ENCODE measurements around the gene CDKL5.

The CDKL5 gene

DNA sequence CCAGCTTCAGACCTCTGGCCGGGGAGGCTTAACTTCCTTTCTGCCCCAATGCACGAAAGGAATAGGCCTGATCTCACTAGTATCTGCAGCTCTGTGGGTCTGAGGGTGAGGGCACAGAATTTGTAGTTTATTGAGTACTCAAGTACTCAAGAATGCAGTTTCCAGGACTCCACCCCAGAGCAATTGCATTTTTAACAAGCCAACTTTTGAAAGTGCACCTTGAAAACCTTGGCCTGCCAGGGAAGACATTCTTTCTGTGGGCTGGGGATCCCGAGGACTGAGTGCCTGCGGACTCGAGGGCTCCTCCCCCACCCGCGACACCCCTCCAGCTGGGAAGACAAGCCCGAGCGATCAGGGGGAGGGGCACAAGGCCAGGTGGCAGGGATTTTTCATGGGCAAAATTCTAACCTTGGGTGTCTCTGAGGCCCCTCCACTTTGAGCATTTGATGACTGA lies 224.1 kb downstream of the CDKL5 start:
- Histone ChIP-seq H3K4me1 (ENCODE audit: control insufficient read depth in 1 of 2, insufficient read depth in 2 of 2, low read length in 2 of 2) (no peaks in the 10 kb centered on the region), H3K4me3 (ENCODE audit: low read depth in 1 of 2, low read length in 2 of 2) (no peak overlapping the region), H3K27me3 (ENCODE audit: low read depth, low read length) (no peaks in the 10 kb centered on the region), H3K27ac (ENCODE audit: low read length) (no peak overlapping the region), H3K9me3 (ENCODE audit: control insufficient read depth in 1 of 2, low read length in 2 of 2) (no peaks in the 10 kb centered on the region), H3K36me3 (ENCODE audit: control insufficient read depth in 1 of 2, insufficient read depth in 2 of 2, low read length in 2 of 2) (no peaks in the 10 kb centered on the region)

DNA sequence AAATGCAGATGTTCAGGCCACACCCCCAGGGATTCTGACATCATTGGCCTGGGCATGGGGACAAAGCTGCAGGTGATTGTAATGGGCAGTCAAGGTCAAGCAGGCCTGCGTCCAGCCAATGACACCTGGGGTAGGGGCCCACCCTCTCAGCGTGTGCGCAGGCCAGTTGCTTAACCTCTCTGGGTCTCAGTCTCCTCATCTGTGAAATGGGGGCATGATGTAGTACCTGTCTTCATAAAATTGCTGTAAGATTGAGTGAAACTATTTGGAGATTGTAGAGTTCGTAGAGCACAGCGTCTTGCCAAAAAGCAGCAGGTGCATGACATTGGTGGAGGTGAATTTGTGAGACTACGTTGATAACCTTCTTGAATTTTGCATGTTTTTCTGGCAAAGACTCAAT lies 225.3 kb downstream of the CDKL5 start:
- H3K36me3 ChIP-seq (ENCODE audit: control insufficient read depth in 1 of 2, insufficient read depth in 2 of 2, low read length in 2 of 2): no peaks in the 10 kb centered on the region
- H3K4me3 ChIP-seq (ENCODE audit: low read depth in 1 of 2, low read length in 2 of 2): no peak overlapping the region
- no peaks in the 10 kb centered on the region for H3K9me3 ChIP-seq (ENCODE audit: control insufficient read depth in 1 of 2, low read length in 2 of 2)
- H3K27ac ChIP-seq (ENCODE audit: low read length): no peak overlapping the region
- H3K4me1 ChIP-seq (ENCODE audit: control insufficient read depth in 1 of 2, insufficient read depth in 2 of 2, low read length in 2 of 2): no peaks in the 10 kb centered on the region
- no peaks in the 10 kb centered on the region for H3K27me3 ChIP-seq (ENCODE audit: low read depth, low read length)

DNA sequence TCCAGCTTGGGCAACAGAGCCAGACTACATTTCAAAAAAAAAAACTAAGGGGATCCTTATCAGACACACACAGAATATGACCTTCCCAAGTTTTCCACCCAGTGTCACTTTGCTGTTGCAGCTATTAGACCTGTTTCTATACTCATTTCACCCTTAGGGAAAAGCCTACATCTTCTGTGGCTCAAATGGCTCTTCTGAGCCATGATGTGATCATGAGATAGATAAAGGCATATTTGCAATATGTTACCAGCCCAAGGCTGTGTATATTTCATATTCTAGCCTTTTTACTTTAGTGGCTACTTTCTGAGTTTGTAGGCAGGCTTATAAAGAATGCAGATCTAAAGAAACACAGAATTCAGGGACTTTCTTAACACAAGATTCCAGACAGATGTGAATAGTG lies 227.2 kb downstream of the CDKL5 start:
- no peak overlapping the region for H3K4me3 ChIP-seq (ENCODE audit: low read depth in 1 of 2, low read length in 2 of 2)
- no peaks in the 10 kb centered on the region for H3K36me3 ChIP-seq (ENCODE audit: control insufficient read depth in 1 of 2, insufficient read depth in 2 of 2, low read length in 2 of 2)
- H3K4me1 ChIP-seq (ENCODE audit: control insufficient read depth in 1 of 2, insufficient read depth in 2 of 2, low read length in 2 of 2): no peaks in the 10 kb centered on the region
- no peaks in the 10 kb centered on the region for H3K9me3 ChIP-seq (ENCODE audit: control insufficient read depth in 1 of 2, low read length in 2 of 2)
- H3K27ac ChIP-seq (ENCODE audit: low read length): no peak overlapping the region
- no peaks in the 10 kb centered on the region for H3K27me3 ChIP-seq (ENCODE audit: low read depth, low read length)

DNA sequence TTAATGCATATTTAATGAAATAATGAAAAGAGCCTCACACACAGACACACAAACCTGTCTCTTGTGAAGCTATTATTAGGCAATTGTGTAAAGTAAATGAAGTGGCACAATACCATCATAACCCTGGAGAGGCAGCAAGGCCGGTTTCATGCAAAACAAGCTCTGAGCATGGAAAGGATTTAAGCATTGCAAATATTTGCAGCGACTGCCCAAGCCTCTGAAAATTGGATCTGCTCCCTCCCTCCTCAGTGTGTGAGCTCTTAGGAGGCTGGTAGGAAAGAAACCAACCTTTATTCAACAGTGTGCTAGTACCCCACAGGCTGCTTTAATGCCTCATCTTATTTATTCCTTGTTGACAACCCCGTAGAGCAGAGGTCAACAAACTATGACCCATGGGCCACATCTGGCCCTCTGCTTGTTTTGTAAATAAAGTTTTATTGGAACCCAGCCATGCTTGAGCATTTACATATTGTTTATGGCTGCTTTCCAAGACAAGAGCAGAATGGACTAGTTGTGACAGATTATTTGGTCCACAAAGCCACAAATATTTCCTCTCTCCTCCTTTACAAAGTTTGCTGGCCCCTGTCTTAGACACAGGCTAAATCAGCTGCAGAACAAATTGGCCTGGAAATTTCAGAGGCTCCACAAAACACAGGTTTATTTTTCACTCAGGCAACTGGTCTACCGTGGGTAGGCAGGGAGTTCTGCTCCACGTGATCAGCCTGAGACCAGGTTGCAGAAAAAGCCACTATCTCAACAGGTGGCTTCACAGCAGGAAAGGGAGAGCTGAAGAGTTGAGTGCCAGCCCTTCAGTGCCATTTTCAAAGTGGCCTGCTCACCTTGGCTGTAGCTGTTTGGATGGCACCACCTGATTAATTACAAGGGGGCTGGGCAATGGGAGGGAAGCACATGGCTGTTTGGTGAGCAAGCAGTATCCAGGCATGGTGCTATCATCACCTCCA lies 229.7 kb downstream of the CDKL5 start:
- Histone ChIP-seq H3K4me1 (ENCODE audit: control insufficient read depth in 1 of 2, insufficient read depth in 2 of 2, low read length in 2 of 2) (no peaks in the 10 kb centered on the region), H3K36me3 (ENCODE audit: control insufficient read depth in 1 of 2, insufficient read depth in 2 of 2, low read length in 2 of 2) (no peaks in the 10 kb centered on the region), H3K27ac (ENCODE audit: low read length) (no peak overlapping the region), H3K4me3 (ENCODE audit: low read depth in 1 of 2, low read length in 2 of 2) (no peak overlapping the region), H3K9me3 (ENCODE audit: control insufficient read depth in 1 of 2, low read length in 2 of 2) (no peaks in the 10 kb centered on the region), H3K27me3 (ENCODE audit: low read depth, low read length) (no peaks in the 10 kb centered on the region)

DNA sequence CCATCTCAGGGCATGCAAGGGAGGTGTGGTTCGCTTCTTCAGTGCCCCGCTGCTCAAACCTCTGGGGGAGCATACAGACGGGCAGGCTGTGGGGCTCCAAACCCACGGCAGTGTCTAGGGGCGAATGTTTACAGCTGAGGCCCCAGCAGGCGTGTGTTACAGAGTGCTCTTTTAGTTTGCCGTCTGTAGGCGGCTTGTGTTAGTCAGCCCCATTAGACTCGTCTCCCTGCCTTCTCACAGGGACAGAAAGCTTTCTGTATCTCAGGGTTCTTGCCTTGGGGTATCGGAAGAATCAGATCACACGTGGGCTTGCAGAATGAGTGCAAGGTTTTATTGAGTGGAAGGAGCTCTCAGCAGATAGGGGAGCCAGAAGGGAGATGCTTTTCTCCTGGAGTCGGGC lies 235.9 kb downstream of the CDKL5 start:
- no peak overlapping the region for H3K27ac ChIP-seq (ENCODE audit: low read length)
- H3K27me3 ChIP-seq (ENCODE audit: low read depth, low read length): no peaks in the 10 kb centered on the region
- no peaks in the 10 kb centered on the region for H3K9me3 ChIP-seq (ENCODE audit: control insufficient read depth in 1 of 2, low read length in 2 of 2)
- no peaks in the 10 kb centered on the region for H3K36me3 ChIP-seq (ENCODE audit: control insufficient read depth in 1 of 2, insufficient read depth in 2 of 2, low read length in 2 of 2)
- H3K4me1 ChIP-seq (ENCODE audit: control insufficient read depth in 1 of 2, insufficient read depth in 2 of 2, low read length in 2 of 2): no peaks in the 10 kb centered on the region
- H3K4me3 ChIP-seq (ENCODE audit: low read depth in 1 of 2, low read length in 2 of 2): no peak overlapping the region

DNA sequence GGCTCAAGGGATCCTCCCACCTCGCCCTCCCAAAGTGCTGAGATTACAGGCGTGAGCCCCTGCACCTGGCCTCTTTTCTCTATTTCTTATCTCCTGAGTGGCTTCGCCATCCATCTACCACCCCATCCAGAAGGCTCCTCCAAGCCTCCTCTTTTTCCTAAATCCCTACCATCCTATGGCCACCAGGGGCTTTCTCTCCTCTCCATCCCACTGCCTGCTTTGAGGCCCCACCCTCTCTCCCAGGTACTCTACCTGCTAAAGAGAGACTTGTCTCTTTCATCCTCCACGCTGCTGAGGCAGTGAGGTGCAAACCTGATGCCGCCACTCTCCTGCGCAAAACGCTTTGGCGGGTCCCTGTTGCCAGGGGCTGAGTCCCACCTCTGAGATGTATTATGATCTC lies 239.5 kb downstream of the CDKL5 start:
- Histone ChIP-seq H3K4me3 (ENCODE audit: low read depth in 1 of 2, low read length in 2 of 2) (no peak overlapping the region), H3K36me3 (ENCODE audit: control insufficient read depth in 1 of 2, insufficient read depth in 2 of 2, low read length in 2 of 2) (no peaks in the 10 kb centered on the region), H3K9me3 (ENCODE audit: control insufficient read depth in 1 of 2, low read length in 2 of 2) (no peaks in the 10 kb centered on the region), H3K27me3 (ENCODE audit: low read depth, low read length) (no peaks in the 10 kb centered on the region), H3K4me1 (ENCODE audit: control insufficient read depth in 1 of 2, insufficient read depth in 2 of 2, low read length in 2 of 2) (no peaks in the 10 kb centered on the region), H3K27ac (ENCODE audit: low read length) (no peak overlapping the region)

DNA sequence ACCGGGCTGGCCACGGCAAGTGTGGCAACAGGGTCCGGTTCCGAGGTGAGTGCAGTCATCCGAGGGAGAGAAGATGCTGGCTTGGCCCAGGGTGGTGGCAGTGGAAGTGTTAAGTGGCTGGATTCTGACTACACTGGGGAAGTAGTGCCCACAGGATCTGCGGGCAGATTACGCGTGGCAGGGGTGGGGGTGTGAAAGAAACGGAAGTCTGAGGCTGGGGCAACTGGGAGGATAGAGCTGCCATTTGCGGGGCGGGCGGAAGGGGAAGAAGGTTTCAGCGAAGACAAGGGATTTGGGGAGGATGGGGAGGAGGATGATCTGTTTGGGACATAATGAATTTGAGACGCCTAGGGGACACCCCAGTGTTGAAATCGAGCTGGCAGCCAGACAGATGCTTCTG lies 241.2 kb downstream of the CDKL5 start:
- Histone ChIP-seq H3K27ac (ENCODE audit: low read length) (no peak overlapping the region), H3K4me3 (ENCODE audit: low read depth in 1 of 2, low read length in 2 of 2) (no peak overlapping the region), H3K9me3 (ENCODE audit: control insufficient read depth in 1 of 2, low read length in 2 of 2) (no peaks in the 10 kb centered on the region)

DNA sequence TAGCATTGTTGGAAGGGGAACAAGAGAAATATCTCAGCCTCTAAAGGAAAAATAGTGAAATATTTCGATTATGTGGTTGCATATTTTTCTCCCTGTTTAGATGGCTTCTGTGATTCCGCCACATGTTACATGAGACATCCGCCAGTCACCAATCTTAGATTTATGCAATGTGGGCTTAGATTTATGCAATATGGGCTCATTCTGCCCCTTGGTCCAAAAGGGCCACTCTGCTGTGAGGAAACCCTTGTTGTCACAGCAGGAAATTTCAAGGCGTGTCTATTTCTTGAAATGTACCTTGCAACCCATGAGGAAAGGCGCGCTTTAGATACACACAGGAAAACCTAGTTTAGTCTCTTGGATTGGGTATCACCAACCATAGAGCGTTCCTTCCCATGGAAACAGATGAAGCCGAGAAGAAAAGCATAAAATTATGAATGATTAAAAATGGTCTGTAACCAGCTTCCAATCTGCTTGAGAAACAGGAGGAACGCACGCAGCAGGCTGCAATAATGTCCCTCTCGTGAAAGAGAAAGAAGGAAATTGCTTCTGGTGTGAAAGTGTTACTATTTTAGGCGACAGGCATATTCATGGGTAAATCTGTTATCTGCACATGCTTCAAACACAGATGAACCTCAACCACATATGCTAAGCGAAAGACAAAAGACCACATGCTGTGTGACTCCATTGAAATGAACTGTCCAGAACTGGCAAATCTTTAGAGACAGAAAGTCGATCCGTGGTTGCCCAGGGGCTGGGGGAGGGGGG lies 242.8 kb downstream of the CDKL5 start:
- no peak overlapping the region for H3K4me3 ChIP-seq (ENCODE audit: low read depth in 1 of 2, low read length in 2 of 2)
- H3K27ac ChIP-seq (ENCODE audit: low read length): no peak overlapping the region
- no peaks in the 10 kb centered on the region for H3K27me3 ChIP-seq (ENCODE audit: low read depth, low read length)
- no peaks in the 10 kb centered on the region for H3K36me3 ChIP-seq (ENCODE audit: control insufficient read depth in 1 of 2, insufficient read depth in 2 of 2, low read length in 2 of 2)
- H3K4me1 ChIP-seq (ENCODE audit: control insufficient read depth in 1 of 2, insufficient read depth in 2 of 2, low read length in 2 of 2): no peaks in the 10 kb centered on the region
- H3K9me3 ChIP-seq (ENCODE audit: control insufficient read depth in 1 of 2, low read length in 2 of 2): no peaks in the 10 kb centered on the region

More for the DNA sequence above, 241.2 kb downstream of the CDKL5 start:
- Histone ChIP-seq H3K27me3 (ENCODE audit: low read depth, low read length) (no peaks in the 10 kb centered on the region), H3K4me1 (ENCODE audit: control insufficient read depth in 1 of 2, insufficient read depth in 2 of 2, low read length in 2 of 2) (no peaks in the 10 kb centered on the region), H3K36me3 (ENCODE audit: control insufficient read depth in 1 of 2, insufficient read depth in 2 of 2, low read length in 2 of 2) (no peaks in the 10 kb centered on the region)

DNA sequence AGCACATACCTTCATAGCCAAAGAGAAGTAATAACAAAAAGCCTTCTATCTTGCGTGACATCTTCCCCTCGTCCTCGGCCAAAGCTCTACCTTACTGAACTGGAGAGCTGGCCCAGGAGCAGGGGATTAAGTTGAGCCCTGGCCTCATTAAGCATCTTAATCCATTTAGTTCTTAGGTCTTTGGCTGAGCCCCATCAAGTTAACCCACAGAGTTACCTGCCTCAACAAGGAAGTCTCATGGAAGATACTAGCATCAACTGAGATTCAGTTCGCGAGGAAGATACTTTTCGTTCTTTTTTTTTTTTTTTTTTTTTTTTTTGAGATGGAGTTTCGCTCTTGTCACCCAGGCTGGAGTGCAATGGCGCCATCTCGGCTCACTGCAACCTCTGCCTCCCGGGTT lies 246.6 kb downstream of the CDKL5 start, which contains the start of gene RS1:
TSS of gene RS1 (minus strand) at position 101 of the 400 bp plus-strand sequence. CDS start at position 61, 40 bp downstream.
- Histone ChIP-seq H3K9me3 (ENCODE audit: control insufficient read depth in 1 of 2, low read length in 2 of 2) (no peaks in the 10 kb centered on the region), H3K27ac (ENCODE audit: low read length) (no peak within 1 kb of the TSS), H3K36me3 (ENCODE audit: control insufficient read depth in 1 of 2, insufficient read depth in 2 of 2, low read length in 2 of 2) (no peaks in the 10 kb centered on the region), H3K27me3 (ENCODE audit: low read depth, low read length) (no peaks in the 10 kb centered on the region), H3K4me1 (ENCODE audit: control insufficient read depth in 1 of 2, insufficient read depth in 2 of 2, low read length in 2 of 2) (no peaks in the 10 kb centered on the region), H3K4me3 (ENCODE audit: low read depth in 1 of 2, low read length in 2 of 2) (no peak within 1 kb of the TSS)

DNA sequence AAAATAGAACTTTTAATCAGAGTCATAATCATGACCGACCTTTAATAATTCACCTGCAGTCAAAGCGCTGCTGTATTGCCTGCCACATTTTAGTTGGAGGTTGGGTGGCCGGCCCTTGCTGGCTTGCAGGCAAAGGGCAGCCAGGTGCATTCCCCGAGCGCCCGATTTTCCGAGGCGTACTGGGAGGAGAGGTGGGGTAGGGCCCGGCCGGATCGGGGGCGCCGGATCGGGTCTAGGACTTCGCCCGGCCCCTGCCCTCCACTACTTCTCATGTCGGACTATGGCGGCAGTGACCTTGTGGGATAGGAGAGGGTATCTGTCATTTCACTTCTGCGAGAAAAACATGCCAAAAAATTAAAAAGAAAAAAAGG lies 249.0 kb downstream of the CDKL5 start:
- H3K4me3 ChIP-seq (ENCODE audit: low read depth in 1 of 2, low read length in 2 of 2): peak overlapping the region; percentile 59 to 70
- no peaks in the 10 kb centered on the region for H3K4me1 ChIP-seq (ENCODE audit: control insufficient read depth in 1 of 2, insufficient read depth in 2 of 2, low read length in 2 of 2)
- no peaks in the 10 kb centered on the region for H3K9me3 ChIP-seq (ENCODE audit: control insufficient read depth in 1 of 2, low read length in 2 of 2)
- no peaks in the 10 kb centered on the region for H3K27me3 ChIP-seq (ENCODE audit: low read depth, low read length)
- H3K27ac ChIP-seq (ENCODE audit: low read length): peak overlapping the region; percentile 45
- no peaks in the 10 kb centered on the region for H3K36me3 ChIP-seq (ENCODE audit: control insufficient read depth in 1 of 2, insufficient read depth in 2 of 2, low read length in 2 of 2)

Measured in muscle layer of duodenum (tissue), 2 donors.